Keratinocyte (primary cell): Measurements from ENCODE around the gene MAST1. TPM values are rescaled to one million over a fixed set of nuclear protein-coding genes. Genes with fewer than 3 reads are reported as not detected.

Experiments used
- DNase-seq: peaks from one replicate; pipeline ENCODE4 v3.0.0-alpha.2; 2011; ENCODE audit warnings: low read depth, missing footprints, low spot score
- FAIRE-seq: peaks from 2 replicates; lab custom pipeline; 2011; peaks lifted over from hg19 to GRCh38; lab: Jason Lieb, UNC
- H2AFZ ChIP-seq: 2 replicates; pipeline ENCODE4 v1.6.0; 2012; ENCODE audit warnings: low read length, control low read depth, inconsistent platforms; ENCODE audit not compliant: control insufficient read depth
- H3K27ac ChIP-seq: 2 replicates; pipeline ENCODE4 v1.5.1; 2011; ENCODE audit warnings: low read length; ENCODE audit not compliant: control insufficient read depth, insufficient read depth
- H3K27me3 ChIP-seq: 3 replicates; pipeline ENCODE4 v1.6.0; 2011; ENCODE audit warnings: low read length; ENCODE audit not compliant: control insufficient read depth, insufficient read depth; ENCODE audit errors: extremely low read depth
- H3K36me3 ChIP-seq, 2 experiments: 2 replicates in 1 of 2; 3 replicates in 1 of 2; pipeline ENCODE4 v1.5.1; 2011; ENCODE audit warnings: low read length in 2 of 2, mild to moderate bottlenecking in 1 of 2; ENCODE audit not compliant: control insufficient read depth in 2 of 2, insufficient read depth in 2 of 2; ENCODE audit errors: extremely low read depth in 1 of 2
- H3K4me1 ChIP-seq: 3 replicates; pipeline ENCODE4 v1.5.1; 2011; ENCODE audit warnings: low read length; ENCODE audit not compliant: control insufficient read depth, insufficient read depth; ENCODE audit errors: extremely low read depth
- H3K4me2 ChIP-seq: 3 replicates; pipeline ENCODE4 v1.6.0; 2011; ENCODE audit warnings: low read depth, low read length; ENCODE audit not compliant: control insufficient read depth, insufficient read depth; ENCODE audit errors: extremely low read depth
- H3K4me3 ChIP-seq, 3 experiments: fragments of 200-600 bp in 1 of 3; sonication (generic) in 1 of 3; 2 replicates in 2 of 3; 3 replicates in 1 of 3; pipeline ENCODE4 v1.5.1; 2011 to 2016; ENCODE audit warnings: low read length in 3 of 3, mild to moderate bottlenecking in 3 of 3, control low read depth in 2 of 3, inconsistent platforms in 1 of 3, low read depth in 1 of 3, mixed read lengths in 1 of 3, mixed run types in 1 of 3, moderate library complexity in 1 of 3; ENCODE audit not compliant: control insufficient read depth in 2 of 3, insufficient read depth in 2 of 3; ENCODE audit errors: extremely low read depth in 1 of 3
- H3K79me2 ChIP-seq: 2 replicates; pipeline ENCODE4 v1.6.0; 2012; ENCODE audit warnings: low read length; ENCODE audit not compliant: control insufficient read depth, insufficient read depth
- H3K9ac ChIP-seq: 3 replicates; pipeline ENCODE4 v1.6.0; 2011; ENCODE audit warnings: low read length; ENCODE audit not compliant: control insufficient read depth, insufficient read depth; ENCODE audit errors: extremely low read depth
- H3K9me1 ChIP-seq: 3 replicates; pipeline ENCODE4 v1.6.0; 2011; ENCODE audit warnings: low read length; ENCODE audit not compliant: control insufficient read depth, insufficient read depth; ENCODE audit errors: extremely low read depth
- H3K9me3 ChIP-seq: 2 replicates; pipeline ENCODE4 v1.5.1; 2012; ENCODE audit warnings: low read depth, low read length; ENCODE audit not compliant: control insufficient read depth
- H4K20me1 ChIP-seq: 3 replicates; pipeline ENCODE4 v1.6.0; 2011; ENCODE audit warnings: low read length; ENCODE audit not compliant: control insufficient read depth, insufficient read depth; ENCODE audit errors: extremely low read depth
- CTCF ChIP-seq, 3 experiments: IDR thresholded peaks in 1 of 3; conservative IDR thresholded peaks in 1 of 3; optimal IDR thresholded peaks in 1 of 3; 2 replicates in 2 of 3; 3 replicates in 1 of 3; pipeline versions ENCODE3 to v1.5.1; 2011; ENCODE audit warnings: low read length in 3 of 3, mild to moderate bottlenecking in 3 of 3, moderate library complexity in 2 of 3, control low read depth in 1 of 3, inconsistent platforms in 1 of 3; ENCODE audit not compliant: insufficient read depth in 2 of 3; ENCODE audit errors: extremely low read depth in 1 of 3
- EZH2 ChIP-seq: IDR thresholded peaks from one replicate; pipeline ENCODE4 v1.6.1; 2012; ENCODE audit warnings: inconsistent platforms, mild to moderate bottlenecking, low read length, moderate library complexity
- dilution Hi-C: fragments of 300-500 bp; cut with MboI; formaldehyde crosslinking; loops from one replicate; pipeline ENCODE4 v1.7.0; 2020; ENCODE audit warnings: low sequenced_read_pairs; ENCODE audit not compliant: extremely low pct_ligation_motif_present
- polyA plus RNA-seq, 5 experiments: library from polyadenylated mRNA; depleted of rRNA in 3 of 5; stranded (reverse) in 3 of 5; stranded (forward) in 1 of 5; unstranded in 1 of 5; fragments of >200 nt; gene quantifications; 1 replicate in 1 of 5; 2 replicates in 3 of 5; 3 replicates in 1 of 5; pipeline versions ENCODE4 v1.2.1 to v1.2.3, GENCODE V29; 2011 to 2012; ENCODE audit warnings: missing spikeins in 2 of 5, low read depth in 1 of 5, low replicate concordance in 1 of 5

Gene MAST1
- polyA plus RNA-seq, 1 donor (not counting 4 experiments of a cell fraction or from before 2014, with no cell fraction given) = 0.13 TPM

- peak overlapping the region; percentile 98 for H3K27ac ChIP-seq
- peak overlapping the region; percentile 99 for H3K4me2 ChIP-seq
Measured at GRCh38 chr19:12790628-12791344, 47.5 kb upstream of the MAST1 start.

GRCh38 chr19:12791345-12792050 is 46.8 kb upstream of the MAST1 start, which contains the start of gene JUNB:
JUNB (plus strand) TSS chr19:12791486; CDS start chr19:12791772, 286 bp downstream.
- TF ChIP-seq EZH2 (no peak), CTCF (optimal IDR thresholded peaks at IDR 0.05 in 1 of 3, IDR thresholded peaks at IDR 0.05 in 1 of 3, conservative IDR thresholded peaks at IDR 0.05 in 1 of 3; ENCODE audit: extremely low read depth in 1 of 3, insufficient read depth in 2 of 3, low read length in 3 of 3) (no peak)
- FAIRE-seq (no peak), DNase-seq (no peak)
- Histone ChIP-seq H3K79me2 (peaks cover 19% of the 10 kb centered on the region), H3K4me1 (peaks cover 42% of the 10 kb centered on the region), H3K36me3 (no peaks in the 10 kb centered on the region), H3K27me3 (no peaks in the 10 kb centered on the region), H3K4me3 (peak within 1 kb of the TSS; percentile 73 to 95 (median 94)), H3K27ac (peak within 1 kb of the TSS; percentile 98), H3K9me1 (no peaks in the 10 kb centered on the region), H3K9me3 (no peaks in the 10 kb centered on the region), H2AFZ (no peak within 1 kb of the TSS), H4K20me1 (peaks cover 11% of the 10 kb centered on the region), H3K9ac (peak within 1 kb of the TSS; percentile 97), H3K4me2 (peak within 1 kb of the TSS; percentile 99)
- dilution Hi-C loops = no loop called here

More at GRCh38 chr19:12790628-12791344, 47.5 kb upstream of the MAST1 start:
- no peak for TF ChIP-seq CTCF (optimal IDR thresholded peaks at IDR 0.05 in 1 of 3, IDR thresholded peaks at IDR 0.05 in 1 of 3, conservative IDR thresholded peaks at IDR 0.05 in 1 of 3; ENCODE audit: extremely low read depth in 1 of 3, insufficient read depth in 2 of 3, low read length in 3 of 3)
- TF ChIP-seq EZH2 = no peak
- H3K9ac ChIP-seq = peak overlapping the region; percentile 97
- DNase-seq (no peak), FAIRE-seq (no peak)
- no peaks in the 10 kb centered on the region for H3K27me3 ChIP-seq
- peaks cover 11% of the 10 kb centered on the region for H4K20me1 ChIP-seq
- H3K36me3 ChIP-seq = no peaks in the 10 kb centered on the region
- dilution Hi-C loops = no loop called here
- no peak overlapping the region for H2AFZ ChIP-seq
- peaks cover 42% of the 10 kb centered on the region for H3K4me1 ChIP-seq
- H3K79me2 ChIP-seq = peaks cover 19% of the 10 kb centered on the region
- peak overlapping the region; percentile 73 to 95 (median 94) for H3K4me3 ChIP-seq
- H3K9me3 ChIP-seq = no peaks in the 10 kb centered on the region
- no peaks in the 10 kb centered on the region for H3K9me1 ChIP-seq
